Lower leg skin (tissue), 4 donors: ENCODE results near the gene BMP7. TPM values are rescaled to one million over a fixed set of nuclear protein-coding genes. Genes with fewer than 3 reads are reported as not detected.

Experiments used
- DNase-seq, 2 donors: peaks; one replicate each; pipeline ENCODE4 v3.0.0-alpha.2; 2019; ENCODE audit warnings: low spot score in 2 of 2
- H3K4me3 ChIP-seq: fragments of 200-600 bp; sonication (generic); 2 replicates; pipeline ENCODE4 v1.5.1; 2017; ENCODE audit warnings: mild to moderate bottlenecking, low read depth; ENCODE audit not compliant: poor library complexity, severe bottlenecking
- POLR2A ChIP-seq, 2 donors: fragments of 450-650 bp; IDR thresholded peaks; one replicate each; pipeline ENCODE4 v1.6.1; 2016 to 2017; ENCODE audit warnings: antibody characterized with exemption in 2 of 2, mild to moderate bottlenecking in 1 of 2, moderate library complexity in 1 of 2
- WGBS, 2 donors: methylation state at CpG; one replicate each; pipeline ENCODE4 v1.1.5; 2018; 5-methylcytosine and 5-hydroxymethylcytosine counted together
- intact Hi-C: fragments of 100-400 bp; cut with DNase I; formaldehyde crosslinking; loops from one replicate; pipeline ENCODE4 v1.15.0; 2023; ENCODE audit warnings: low total_unique reads
- total RNA-seq, 4 donors: library from RNA; depleted of rRNA; stranded (reverse); fragments of >200 nt; gene quantifications; one replicate each; pipeline ENCODE4 v1.1.0, GENCODE V29; 2016
- TF ChIP-seq, protein P1 (sequence below), 3 donors: fragments of 450-650 bp; IDR thresholded peaks; one replicate each; pipeline ENCODE4 v1.5.1; 2016; ENCODE audit warnings: antibody characterized with exemption in 3 of 3, mild to moderate bottlenecking in 3 of 3, moderate library complexity in 2 of 3

The BMP7 gene
- total RNA-seq, 4 donors from 2014 or later = 40.5 to 66.3 (median 46.8) TPM

DNA sequence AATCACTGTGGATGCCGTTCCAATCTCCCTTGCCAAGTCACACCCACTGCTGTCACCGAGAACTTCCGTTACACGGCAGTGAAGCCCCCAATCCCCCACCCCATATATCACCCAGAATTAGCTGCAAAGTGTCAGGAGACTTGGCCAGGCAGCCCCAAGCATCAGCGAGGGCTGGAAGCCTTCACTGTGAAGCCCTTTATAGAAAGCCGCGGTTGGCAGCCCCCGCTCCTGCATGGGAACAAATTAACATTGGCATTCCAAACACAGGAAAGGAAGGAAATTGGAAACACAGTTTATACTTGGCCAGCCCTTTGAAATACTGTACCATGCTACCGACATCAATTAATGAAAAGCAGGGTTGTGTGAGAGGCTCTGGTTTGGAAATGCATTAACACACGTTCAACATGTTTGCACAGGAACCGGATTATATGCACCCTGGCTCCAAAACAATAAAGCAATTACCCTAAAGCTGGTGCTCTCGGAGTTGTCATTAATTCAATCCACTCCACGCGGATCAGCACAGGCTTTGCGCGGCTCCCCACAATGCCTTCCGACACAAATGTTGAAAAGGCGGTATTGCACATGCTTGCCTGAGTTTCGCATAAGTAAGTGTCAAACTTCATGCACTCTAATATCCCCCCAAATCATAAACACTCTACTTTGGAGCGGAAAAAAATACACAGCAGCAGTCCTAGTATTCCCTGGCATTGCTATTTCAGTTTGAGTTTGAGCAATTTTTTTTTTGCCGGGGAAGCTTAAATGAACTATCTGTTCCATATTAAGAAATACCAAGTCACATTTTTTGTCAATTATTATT lies 7.1 kb downstream of the BMP7 start:
- 7 to 9% methylated on average over 21 of the region's 21 CpGs for WGBS, 2 donors
- H3K4me3 ChIP-seq = no peak overlapping the region
- intact Hi-C loops = no loop called here
- no peak for TF ChIP-seq POLR2A (IDR thresholded peaks at IDR 0.05)
- TF ChIP-seq, protein P1, sequence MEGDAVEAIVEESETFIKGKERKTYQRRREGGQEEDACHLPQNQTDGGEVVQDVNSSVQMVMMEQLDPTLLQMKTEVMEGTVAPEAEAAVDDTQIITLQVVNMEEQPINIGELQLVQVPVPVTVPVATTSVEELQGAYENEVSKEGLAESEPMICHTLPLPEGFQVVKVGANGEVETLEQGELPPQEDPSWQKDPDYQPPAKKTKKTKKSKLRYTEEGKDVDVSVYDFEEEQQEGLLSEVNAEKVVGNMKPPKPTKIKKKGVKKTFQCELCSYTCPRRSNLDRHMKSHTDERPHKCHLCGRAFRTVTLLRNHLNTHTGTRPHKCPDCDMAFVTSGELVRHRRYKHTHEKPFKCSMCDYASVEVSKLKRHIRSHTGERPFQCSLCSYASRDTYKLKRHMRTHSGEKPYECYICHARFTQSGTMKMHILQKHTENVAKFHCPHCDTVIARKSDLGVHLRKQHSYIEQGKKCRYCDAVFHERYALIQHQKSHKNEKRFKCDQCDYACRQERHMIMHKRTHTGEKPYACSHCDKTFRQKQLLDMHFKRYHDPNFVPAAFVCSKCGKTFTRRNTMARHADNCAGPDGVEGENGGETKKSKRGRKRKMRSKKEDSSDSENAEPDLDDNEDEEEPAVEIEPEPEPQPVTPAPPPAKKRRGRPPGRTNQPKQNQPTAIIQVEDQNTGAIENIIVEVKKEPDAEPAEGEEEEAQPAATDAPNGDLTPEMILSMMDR (IDR thresholded peaks at IDR 0.05) = no peak
- DNase-seq = no peak

DNA sequence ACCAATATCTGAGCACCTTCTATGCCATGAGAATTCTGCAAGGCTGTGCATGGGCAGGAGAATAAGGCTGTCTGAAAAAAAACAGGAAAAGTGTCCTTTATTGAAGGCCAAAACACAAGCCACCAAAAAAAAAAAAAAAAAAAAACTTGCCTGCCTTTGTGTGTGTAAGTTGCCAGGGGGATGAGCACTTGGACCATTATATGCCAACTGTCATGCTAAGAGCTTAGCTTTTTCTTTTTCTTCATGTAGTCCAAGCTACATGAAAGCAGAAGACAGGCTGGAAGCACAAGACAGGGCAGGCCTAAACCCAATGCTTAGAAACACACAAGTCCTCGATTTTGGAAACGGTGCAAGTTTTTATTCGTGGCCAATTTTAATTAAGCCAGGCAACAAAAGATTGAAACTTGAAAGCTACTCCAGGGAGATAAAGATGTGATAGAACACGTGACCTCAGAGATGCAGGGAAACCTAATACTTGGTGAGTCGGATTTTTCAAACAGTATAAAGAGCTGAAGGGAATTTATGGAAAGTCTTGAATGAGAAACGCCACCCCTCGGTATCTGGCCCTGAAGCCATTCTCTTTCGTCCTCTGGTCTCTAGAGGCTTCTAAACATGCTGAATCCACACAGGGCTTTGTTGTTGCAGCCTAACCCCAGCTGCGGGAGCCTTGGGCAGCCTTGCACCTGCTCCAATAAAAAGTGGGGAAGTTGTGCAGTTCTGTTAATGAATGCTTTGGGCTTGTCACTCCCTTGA lies 8.6 kb downstream of the BMP7 start:
- TF ChIP-seq, protein P1 (IDR thresholded peaks at IDR 0.05) = no peak
- no peak for TF ChIP-seq POLR2A (IDR thresholded peaks at IDR 0.05)
- WGBS, 2 donors = 21 to 31% methylated on average over 9 of the region's 9 CpGs
- no peak for DNase-seq
- intact Hi-C loops = no loop called here
- no peak overlapping the region for H3K4me3 ChIP-seq

DNA sequence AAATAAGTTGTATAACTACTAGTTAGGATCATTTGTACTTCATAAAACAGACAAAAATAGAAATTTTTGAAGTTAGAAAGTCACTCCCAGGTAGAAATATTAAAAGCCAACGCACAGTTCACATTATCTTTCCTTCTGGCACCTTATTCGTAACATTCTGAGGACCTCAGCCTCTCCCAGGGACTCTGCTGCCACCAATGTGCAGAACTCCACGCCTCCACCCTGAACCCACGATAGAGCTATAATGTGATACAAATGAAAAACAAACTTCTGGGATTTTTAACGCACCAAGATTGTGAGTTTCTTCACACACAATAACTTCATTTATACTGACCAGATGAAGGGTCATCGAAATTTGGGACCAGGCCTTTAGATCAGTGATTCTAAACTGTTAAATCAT lies 9.5 kb downstream of the BMP7 start:
- no peak overlapping the region for H3K4me3 ChIP-seq
- DNase-seq = no peak
- 86% methylated on average over 6 of the region's 6 CpGs for WGBS, 2 donors
- TF ChIP-seq POLR2A (IDR thresholded peaks at IDR 0.05) = no peak
- TF ChIP-seq, protein P1 (IDR thresholded peaks at IDR 0.05) = no peak
- intact Hi-C loops = no loop called here

DNA sequence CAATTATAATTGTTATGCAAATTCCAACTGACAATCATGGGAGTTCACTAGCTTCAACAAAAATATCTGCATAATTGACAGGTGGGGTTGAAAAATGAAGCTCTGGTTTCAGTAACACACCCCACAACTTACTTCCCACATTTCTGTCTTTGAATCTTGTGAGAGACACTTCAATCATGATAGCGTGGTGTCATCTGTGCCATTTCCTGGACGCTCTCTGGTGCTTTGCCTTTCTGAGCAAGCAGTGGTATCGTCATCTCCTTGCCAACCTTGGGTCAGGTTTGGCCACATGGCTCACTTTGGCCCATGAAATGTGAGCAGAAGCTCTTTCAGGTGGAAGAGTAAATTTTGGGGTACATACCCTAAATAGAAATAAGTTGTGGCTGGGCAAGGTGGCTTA lies 10.2 kb downstream of the BMP7 start:
- no peak for TF ChIP-seq POLR2A (IDR thresholded peaks at IDR 0.05)
- TF ChIP-seq, protein P1 (IDR thresholded peaks at IDR 0.05) = no peak
- no peak for DNase-seq
- no peak overlapping the region for H3K4me3 ChIP-seq
- WGBS, 2 donors = 77 to 98% methylated on average over 3 of the region's 3 CpGs
- intact Hi-C loops = no loop called here

DNA sequence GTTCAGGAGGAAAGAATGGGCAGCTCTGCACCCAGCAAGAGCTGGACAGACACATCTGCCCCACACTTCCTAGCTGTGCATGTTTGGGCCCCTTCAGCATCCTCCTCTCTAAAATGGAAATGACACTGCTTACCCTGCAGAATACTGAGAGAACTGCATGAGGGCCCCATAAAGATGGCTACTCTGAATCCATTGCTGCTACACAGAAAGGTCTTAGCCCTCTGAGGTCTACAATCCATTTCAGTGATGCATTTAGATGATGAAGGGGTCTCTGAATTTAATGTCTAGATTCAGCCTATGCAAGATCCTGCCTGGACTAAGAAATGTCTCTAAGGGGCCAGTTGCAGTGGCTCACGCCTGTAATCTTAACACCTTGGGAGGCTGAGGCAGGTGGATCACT lies 11.3 kb downstream of the BMP7 start:
- DNase-seq = no peak
- intact Hi-C loops = no loop called here
- TF ChIP-seq, protein P1 (IDR thresholded peaks at IDR 0.05) = no peak
- TF ChIP-seq POLR2A (IDR thresholded peaks at IDR 0.05) = no peak
- WGBS, 2 donors = 82 to 100% methylated on average over 1 of the region's 1 CpG
- H3K4me3 ChIP-seq = no peak overlapping the region
